PC-9 (cell line): ENCODE measurements around the gene MOB3B.

ENCODE experiments used
- EZH2 ChIP-seq: fragments of 200-600 bp; sonication (generic); IDR thresholded peaks from 2 replicates; pipeline ENCODE4 v1.8.0; 2017; ENCODE audit warnings: antibody characterized with exemption, low read depth
- TF ChIP-seq, protein P1 (sequence below): fragments of 200-600 bp; sonication (generic); conservative IDR thresholded peaks from 2 replicates; pipeline ENCODE4 v1.6.1; 2017; ENCODE audit warnings: mixed run types, antibody characterized with exemption, mild to moderate bottlenecking, moderate library complexity

DNA sequence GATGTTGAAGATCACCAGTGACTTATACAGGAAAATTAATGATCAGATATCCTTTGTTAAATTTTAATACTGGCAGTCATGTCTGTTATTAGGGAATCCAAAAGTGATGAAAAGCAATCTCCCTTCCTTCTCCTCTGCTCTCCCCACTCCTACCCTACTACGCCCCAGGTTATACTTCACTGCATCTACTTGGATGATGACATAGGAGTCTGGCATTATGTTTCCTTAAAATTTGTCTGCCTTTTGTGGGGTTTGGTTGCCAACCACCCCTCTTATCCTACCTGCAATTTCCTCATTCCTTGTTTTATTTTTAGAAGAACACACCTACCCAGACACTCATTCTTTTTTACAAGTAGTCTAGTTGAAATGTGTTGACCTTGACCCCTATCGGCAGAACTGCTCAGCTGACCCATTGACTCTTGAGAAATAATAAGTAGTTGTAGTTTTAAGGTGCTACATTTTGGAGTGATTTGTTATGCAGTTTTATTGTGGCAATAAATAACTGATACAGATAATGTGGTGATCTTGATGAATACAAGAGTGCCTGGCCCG is 5.1 kb upstream of the MOB3B start:
- TF ChIP-seq EZH2, result no peak
- TF ChIP-seq, protein P1, sequence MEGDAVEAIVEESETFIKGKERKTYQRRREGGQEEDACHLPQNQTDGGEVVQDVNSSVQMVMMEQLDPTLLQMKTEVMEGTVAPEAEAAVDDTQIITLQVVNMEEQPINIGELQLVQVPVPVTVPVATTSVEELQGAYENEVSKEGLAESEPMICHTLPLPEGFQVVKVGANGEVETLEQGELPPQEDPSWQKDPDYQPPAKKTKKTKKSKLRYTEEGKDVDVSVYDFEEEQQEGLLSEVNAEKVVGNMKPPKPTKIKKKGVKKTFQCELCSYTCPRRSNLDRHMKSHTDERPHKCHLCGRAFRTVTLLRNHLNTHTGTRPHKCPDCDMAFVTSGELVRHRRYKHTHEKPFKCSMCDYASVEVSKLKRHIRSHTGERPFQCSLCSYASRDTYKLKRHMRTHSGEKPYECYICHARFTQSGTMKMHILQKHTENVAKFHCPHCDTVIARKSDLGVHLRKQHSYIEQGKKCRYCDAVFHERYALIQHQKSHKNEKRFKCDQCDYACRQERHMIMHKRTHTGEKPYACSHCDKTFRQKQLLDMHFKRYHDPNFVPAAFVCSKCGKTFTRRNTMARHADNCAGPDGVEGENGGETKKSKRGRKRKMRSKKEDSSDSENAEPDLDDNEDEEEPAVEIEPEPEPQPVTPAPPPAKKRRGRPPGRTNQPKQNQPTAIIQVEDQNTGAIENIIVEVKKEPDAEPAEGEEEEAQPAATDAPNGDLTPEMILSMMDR, result no peak
